RKO (cell line): Measurements from ENCODE around the gene BPIFB2.

ENCODE experiments used
- DNase-seq: peaks from one replicate; pipeline ENCODE4 v3.0.0-alpha.2; 2016; ENCODE audit warnings: low spot score

Gene BPIFB2

GRCh38 chr20:33008336-33009213, 1.1 kb downstream of the BPIFB2 start:
- no peak for DNase-seq

- no peak for DNase-seq
These were observed 2.0 kb downstream of the BPIFB2 start for GRCh38 chr20:33009214-33010132.

- no peak for DNase-seq
These were observed 2.6 kb downstream of the BPIFB2 start for GRCh38 chr20:33010133-33010504.

- no peak for DNase-seq
These were observed 3.4 kb downstream of the BPIFB2 start for GRCh38 chr20:33010674-33011449.

GRCh38 chr20:33012327-33013189, 5.1 kb downstream of the BPIFB2 start:
- DNase-seq = no peak

- DNase-seq = no peak
These were observed 6.3 kb downstream of the BPIFB2 start for GRCh38 chr20:33013701-33014326.

GRCh38 chr20:33014336-33015113, 7.0 kb downstream of the BPIFB2 start:
- no peak for DNase-seq

GRCh38 chr20:33015114-33015484, 7.6 kb downstream of the BPIFB2 start:
- no peak for DNase-seq

- DNase-seq = no peak
These were observed 8.4 kb downstream of the BPIFB2 start for GRCh38 chr20:33015700-33016580.

GRCh38 chr20:33016581-33017109, 9.1 kb downstream of the BPIFB2 start:
- no peak for DNase-seq

- DNase-seq = no peak
These were observed 10.0 kb downstream of the BPIFB2 start for GRCh38 chr20:33017542-33017941.

- DNase-seq = no peak
These were observed 10.8 kb downstream of the BPIFB2 start for GRCh38 chr20:33018169-33018931.

- no peak for DNase-seq
These were observed 12.2 kb downstream of the BPIFB2 start for GRCh38 chr20:33019465-33020277.

GRCh38 chr20:33020278-33021161, 13.0 kb downstream of the BPIFB2 start:
- DNase-seq = no peak

- DNase-seq = no peak
These were observed 14.4 kb downstream of the BPIFB2 start for GRCh38 chr20:33021879-33022278.

- no peak for DNase-seq
These were observed 14.8 kb downstream of the BPIFB2 start for GRCh38 chr20:33022289-33022688.
